ENCODE results near the gene RRP9.

DNA sequence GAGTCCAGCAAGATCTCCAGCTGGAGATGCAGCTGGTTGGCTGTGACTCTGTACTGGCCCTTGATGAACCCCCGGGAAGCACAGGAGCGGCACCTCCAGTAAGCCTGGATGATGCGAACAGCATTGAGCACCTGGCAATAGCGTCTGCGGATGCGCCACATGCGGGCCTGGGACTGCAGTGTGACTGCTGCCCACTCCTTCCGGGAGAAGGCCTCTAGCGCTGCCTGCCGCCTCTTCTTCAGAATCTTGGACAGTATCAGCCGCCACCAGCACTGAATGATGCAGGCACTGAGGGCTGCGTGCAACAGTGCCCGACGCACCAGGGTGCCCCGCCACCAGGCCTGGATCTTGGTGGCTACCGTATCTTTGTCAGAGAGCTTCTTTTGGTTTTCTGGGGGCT is 46.8 kb downstream of the RRP9 start:
- TF ChIP-seq, protein P1, sequence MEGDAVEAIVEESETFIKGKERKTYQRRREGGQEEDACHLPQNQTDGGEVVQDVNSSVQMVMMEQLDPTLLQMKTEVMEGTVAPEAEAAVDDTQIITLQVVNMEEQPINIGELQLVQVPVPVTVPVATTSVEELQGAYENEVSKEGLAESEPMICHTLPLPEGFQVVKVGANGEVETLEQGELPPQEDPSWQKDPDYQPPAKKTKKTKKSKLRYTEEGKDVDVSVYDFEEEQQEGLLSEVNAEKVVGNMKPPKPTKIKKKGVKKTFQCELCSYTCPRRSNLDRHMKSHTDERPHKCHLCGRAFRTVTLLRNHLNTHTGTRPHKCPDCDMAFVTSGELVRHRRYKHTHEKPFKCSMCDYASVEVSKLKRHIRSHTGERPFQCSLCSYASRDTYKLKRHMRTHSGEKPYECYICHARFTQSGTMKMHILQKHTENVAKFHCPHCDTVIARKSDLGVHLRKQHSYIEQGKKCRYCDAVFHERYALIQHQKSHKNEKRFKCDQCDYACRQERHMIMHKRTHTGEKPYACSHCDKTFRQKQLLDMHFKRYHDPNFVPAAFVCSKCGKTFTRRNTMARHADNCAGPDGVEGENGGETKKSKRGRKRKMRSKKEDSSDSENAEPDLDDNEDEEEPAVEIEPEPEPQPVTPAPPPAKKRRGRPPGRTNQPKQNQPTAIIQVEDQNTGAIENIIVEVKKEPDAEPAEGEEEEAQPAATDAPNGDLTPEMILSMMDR (IDR thresholded peaks at IDR 0.05 in 2 of 3, conservative IDR thresholded peaks at IDR 0.05 in 1 of 3; ENCODE audit: borderline replicate concordance in 1 of 3, insufficient read depth in 1 of 3, low read depth in 2 of 3, low read length in 2 of 3): no peak
- TF ChIP-seq EZH2 (IDR thresholded peaks at IDR 0.05): no peak
- TF ChIP-seq POLR2A (IDR thresholded peaks at IDR 0.05; ENCODE audit: borderline replicate concordance, extremely low read depth, insufficient read depth, insufficient read length): no peak
- TF ChIP-seq YY1 (IDR thresholded peaks at IDR 0.05; ENCODE audit: extremely low read depth, insufficient replicate concordance, low read depth, low read length): no peak
- TF ChIP-seq POLR2AphosphoS5 (IDR thresholded peaks at IDR 0.05; ENCODE audit: low read depth, low read length): no peak
- TF ChIP-seq ZNF274 (IDR thresholded peaks at IDR 0.05; ENCODE audit: low read depth, low read length): no peak
- no peak for TF ChIP-seq RAD21 (IDR thresholded peaks at IDR 0.05; ENCODE audit: low read depth)
